Measurements from ENCODE around the gene PCGF1. TPM values are rescaled to one million over a fixed set of nuclear protein-coding genes. Genes with fewer than 3 reads are reported as not detected.

The PCGF1 gene
- total and polyA plus RNA-seq, 9 of the 15 experiments (the other 6 are each of a cell fraction or from before 2014, with no cell fraction given), result 20.3 to 45.7 (median 29.3) TPM

DNA sequence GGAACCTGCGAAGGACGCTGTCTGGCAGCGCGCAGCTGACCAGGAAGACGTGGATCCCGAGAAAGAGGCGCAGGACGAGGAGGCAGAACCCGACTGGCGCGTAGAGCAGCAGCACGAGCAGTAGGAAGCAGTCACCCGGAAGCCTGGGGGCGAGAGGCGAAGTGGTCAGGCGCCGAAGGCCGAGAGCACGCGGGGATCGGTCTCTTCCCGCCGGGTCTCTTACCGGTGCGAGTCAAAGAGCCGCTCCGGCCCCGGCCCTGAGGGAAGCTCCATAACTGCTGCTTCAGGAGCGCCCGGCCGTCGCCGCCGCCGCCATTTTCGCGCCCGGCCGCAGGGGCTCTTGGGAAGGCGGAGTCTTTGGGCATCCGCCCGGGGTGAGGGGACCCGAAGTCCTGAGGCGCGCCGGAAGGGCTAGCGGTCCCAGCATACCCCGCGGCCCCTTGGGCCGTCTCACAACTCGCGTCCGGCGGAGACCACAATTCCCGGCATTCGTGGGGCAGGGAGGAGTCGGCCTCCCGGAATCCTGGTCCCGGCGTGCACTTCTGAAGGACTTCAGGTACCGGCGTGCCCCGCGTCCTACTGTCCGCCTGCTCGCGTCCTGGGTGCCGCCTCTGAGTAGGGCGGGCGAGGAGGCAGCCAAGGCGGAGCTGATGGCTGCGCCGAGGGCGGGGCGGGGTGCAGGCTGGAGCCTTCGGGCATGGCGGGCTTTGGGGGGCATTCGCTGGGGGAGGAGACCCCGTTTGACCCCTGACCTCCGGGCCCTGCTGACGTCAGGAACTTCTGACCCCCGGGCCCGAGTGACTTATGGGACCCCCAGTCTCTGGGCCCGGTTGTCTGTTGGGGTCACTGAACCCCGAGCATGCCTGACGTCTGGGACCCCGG is 22.1 kb upstream of the PCGF1 start, which contains the start of the genes AUP1 and HTRA2 (continued):
- TF ChIP-seq, protein P1, sequence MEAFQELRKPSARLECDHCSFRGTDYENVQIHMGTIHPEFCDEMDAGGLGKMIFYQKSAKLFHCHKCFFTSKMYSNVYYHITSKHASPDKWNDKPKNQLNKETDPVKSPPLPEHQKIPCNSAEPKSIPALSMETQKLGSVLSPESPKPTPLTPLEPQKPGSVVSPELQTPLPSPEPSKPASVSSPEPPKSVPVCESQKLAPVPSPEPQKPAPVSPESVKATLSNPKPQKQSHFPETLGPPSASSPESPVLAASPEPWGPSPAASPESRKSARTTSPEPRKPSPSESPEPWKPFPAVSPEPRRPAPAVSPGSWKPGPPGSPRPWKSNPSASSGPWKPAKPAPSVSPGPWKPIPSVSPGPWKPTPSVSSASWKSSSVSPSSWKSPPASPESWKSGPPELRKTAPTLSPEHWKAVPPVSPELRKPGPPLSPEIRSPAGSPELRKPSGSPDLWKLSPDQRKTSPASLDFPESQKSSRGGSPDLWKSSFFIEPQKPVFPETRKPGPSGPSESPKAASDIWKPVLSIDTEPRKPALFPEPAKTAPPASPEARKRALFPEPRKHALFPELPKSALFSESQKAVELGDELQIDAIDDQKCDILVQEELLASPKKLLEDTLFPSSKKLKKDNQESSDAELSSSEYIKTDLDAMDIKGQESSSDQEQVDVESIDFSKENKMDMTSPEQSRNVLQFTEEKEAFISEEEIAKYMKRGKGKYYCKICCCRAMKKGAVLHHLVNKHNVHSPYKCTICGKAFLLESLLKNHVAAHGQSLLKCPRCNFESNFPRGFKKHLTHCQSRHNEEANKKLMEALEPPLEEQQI (IDR thresholded peaks at IDR 0.05), result no peak
- TF ChIP-seq, protein P2, sequence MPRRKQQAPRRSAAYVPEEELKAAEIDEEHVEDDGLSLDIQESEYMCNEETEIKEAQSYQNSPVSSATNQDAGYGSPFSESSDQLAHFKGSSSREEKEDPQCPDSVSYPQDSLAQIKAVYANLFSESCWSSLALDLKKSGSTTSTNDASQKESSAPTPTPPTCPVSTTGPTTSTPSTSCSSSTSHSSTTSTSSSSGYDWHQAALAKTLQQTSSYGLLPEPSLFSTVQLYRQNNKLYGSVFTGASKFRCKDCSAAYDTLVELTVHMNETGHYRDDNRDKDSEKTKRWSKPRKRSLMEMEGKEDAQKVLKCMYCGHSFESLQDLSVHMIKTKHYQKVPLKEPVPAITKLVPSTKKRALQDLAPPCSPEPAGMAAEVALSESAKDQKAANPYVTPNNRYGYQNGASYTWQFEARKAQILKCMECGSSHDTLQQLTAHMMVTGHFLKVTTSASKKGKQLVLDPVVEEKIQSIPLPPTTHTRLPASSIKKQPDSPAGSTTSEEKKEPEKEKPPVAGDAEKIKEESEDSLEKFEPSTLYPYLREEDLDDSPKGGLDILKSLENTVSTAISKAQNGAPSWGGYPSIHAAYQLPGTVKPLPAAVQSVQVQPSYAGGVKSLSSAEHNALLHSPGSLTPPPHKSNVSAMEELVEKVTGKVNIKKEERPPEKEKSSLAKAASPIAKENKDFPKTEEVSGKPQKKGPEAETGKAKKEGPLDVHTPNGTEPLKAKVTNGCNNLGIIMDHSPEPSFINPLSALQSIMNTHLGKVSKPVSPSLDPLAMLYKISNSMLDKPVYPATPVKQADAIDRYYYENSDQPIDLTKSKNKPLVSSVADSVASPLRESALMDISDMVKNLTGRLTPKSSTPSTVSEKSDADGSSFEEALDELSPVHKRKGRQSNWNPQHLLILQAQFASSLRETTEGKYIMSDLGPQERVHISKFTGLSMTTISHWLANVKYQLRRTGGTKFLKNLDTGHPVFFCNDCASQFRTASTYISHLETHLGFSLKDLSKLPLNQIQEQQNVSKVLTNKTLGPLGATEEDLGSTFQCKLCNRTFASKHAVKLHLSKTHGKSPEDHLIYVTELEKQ (CRISPR knock-in tag; IDR thresholded peaks at IDR 0.05), result no peak
- TF ChIP-seq RBM22 (IDR thresholded peaks at IDR 0.05; ENCODE audit: low read depth, low read length, poor library complexity, severe bottlenecking), result peak; percentile 89

Data from K562 (cell line).